GM18867 (cell line): ENCODE data around the gene HINFP.
"Not testable (repeated sequence)": the region's sequence is repeated elsewhere in the genome, so short reads cannot be mapped to it uniquely, and the experiment has no call there.

ENCODE experiments used
- ATAC-seq: cut with Tn5 transposase; IDR thresholded peaks from one replicate; pipeline ENCODE4 v1.9.1; 2021; ENCODE audit warnings: mild to moderate bottlenecking, moderate library complexity; ENCODE audit not compliant: unreplicated experiment

Gene HINFP

GRCh38 chr11:119155733-119156492 lies 34.5 kb downstream of the HINFP start:
- ATAC-seq: no peak

- no peak for ATAC-seq
These were observed 35.1 kb downstream of the HINFP start for GRCh38 chr11:119156496-119156895.

GRCh38 chr11:119157063-119157462 lies 35.7 kb downstream of the HINFP start:
- no peak for ATAC-seq

GRCh38 chr11:119158467-119158866 lies 37.1 kb downstream of the HINFP start:
- no peak for ATAC-seq

GRCh38 chr11:119160151-119160550 lies 38.8 kb downstream of the HINFP start:
- ATAC-seq: no peak

- ATAC-seq: no peak
These were observed 40.5 kb downstream of the HINFP start for GRCh38 chr11:119161871-119162270.

GRCh38 chr11:119166368-119167076 lies 45.1 kb downstream of the HINFP start:
- no peak for ATAC-seq

GRCh38 chr11:119167077-119167458 lies 45.7 kb downstream of the HINFP start:
- not testable (repeated sequence) for ATAC-seq

GRCh38 chr11:119167933-119168332 lies 46.6 kb downstream of the HINFP start:
- ATAC-seq: no peak

- peak; percentile 88 for ATAC-seq
These were observed 47.3 kb downstream of the HINFP start, which contains the start of gene NLRX1 for GRCh38 chr11:119168471-119169281. Gene NLRX1 (plus strand): TSS chr11:119168725. CDS start chr11:119171404, 2,679 bp downstream.

GRCh38 chr11:119169282-119169719 lies 47.9 kb downstream of the HINFP start:
- peak; percentile 25 for ATAC-seq

GRCh38 chr11:119172513-119172912 lies 51.1 kb downstream of the HINFP start:
- ATAC-seq: no peak

- no peak for ATAC-seq
These were observed 52.1 kb downstream of the HINFP start for GRCh38 chr11:119173453-119173852.

GRCh38 chr11:119175493-119176077 lies 54.2 kb downstream of the HINFP start:
- no peak for ATAC-seq

- no peak for ATAC-seq
These were observed 56.8 kb downstream of the HINFP start for GRCh38 chr11:119178166-119178680.

GRCh38 chr11:119179342-119179741 lies 58.0 kb downstream of the HINFP start:
- ATAC-seq: no peak

- ATAC-seq: no peak
These were observed 58.6 kb downstream of the HINFP start for GRCh38 chr11:119179983-119180382.

GRCh38 chr11:119180729-119181676 lies 59.6 kb downstream of the HINFP start:
- ATAC-seq: no peak

GRCh38 chr11:119181677-119182412 lies 60.5 kb downstream of the HINFP start:
- ATAC-seq: no peak
